Breast epithelium (tissue), 3 donors: ENCODE data around the gene SRGN.

Experiments
- POLR2A ChIP-seq: fragments of 450-650 bp; IDR thresholded peaks from one replicate; pipeline ENCODE4 v1.6.1; 2016; ENCODE audit warnings: antibody characterized with exemption, mild to moderate bottlenecking, moderate library complexity
- POLR2AphosphoS5 ChIP-seq, 3 donors: sonication (generic); formaldehyde crosslinking; IDR thresholded peaks; one replicate each; pipeline ENCODE4 v1.6.1; 2017; ENCODE audit warnings: antibody characterized with exemption in 3 of 3
- TF ChIP-seq, protein P1 (sequence below), 3 donors: fragments of 450-650 bp; IDR thresholded peaks; one replicate each; pipeline ENCODE4 v1.5.1; 2016 to 2017; ENCODE audit warnings: antibody characterized with exemption in 3 of 3, mild to moderate bottlenecking in 3 of 3, moderate library complexity in 3 of 3

GRCh38 chr10:69055241-69055640 is 32.7 kb upstream of the SRGN start:
- TF ChIP-seq, protein P1, sequence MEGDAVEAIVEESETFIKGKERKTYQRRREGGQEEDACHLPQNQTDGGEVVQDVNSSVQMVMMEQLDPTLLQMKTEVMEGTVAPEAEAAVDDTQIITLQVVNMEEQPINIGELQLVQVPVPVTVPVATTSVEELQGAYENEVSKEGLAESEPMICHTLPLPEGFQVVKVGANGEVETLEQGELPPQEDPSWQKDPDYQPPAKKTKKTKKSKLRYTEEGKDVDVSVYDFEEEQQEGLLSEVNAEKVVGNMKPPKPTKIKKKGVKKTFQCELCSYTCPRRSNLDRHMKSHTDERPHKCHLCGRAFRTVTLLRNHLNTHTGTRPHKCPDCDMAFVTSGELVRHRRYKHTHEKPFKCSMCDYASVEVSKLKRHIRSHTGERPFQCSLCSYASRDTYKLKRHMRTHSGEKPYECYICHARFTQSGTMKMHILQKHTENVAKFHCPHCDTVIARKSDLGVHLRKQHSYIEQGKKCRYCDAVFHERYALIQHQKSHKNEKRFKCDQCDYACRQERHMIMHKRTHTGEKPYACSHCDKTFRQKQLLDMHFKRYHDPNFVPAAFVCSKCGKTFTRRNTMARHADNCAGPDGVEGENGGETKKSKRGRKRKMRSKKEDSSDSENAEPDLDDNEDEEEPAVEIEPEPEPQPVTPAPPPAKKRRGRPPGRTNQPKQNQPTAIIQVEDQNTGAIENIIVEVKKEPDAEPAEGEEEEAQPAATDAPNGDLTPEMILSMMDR (IDR thresholded peaks at IDR 0.05) = no peak
- TF ChIP-seq POLR2A = no peak
- TF ChIP-seq POLR2AphosphoS5 (IDR thresholded peaks at IDR 0.05) = no peak
